IMR-90 (cell line): ENCODE data around the gene PPP1CB. TPM values are rescaled to one million over a fixed set of nuclear protein-coding genes. Genes with fewer than 3 reads are reported as not detected.

Experiments used
- ATAC-seq: fragments of 200-7000 bp; cut with Tn5 transposase; 2 replicates; pipeline ENCODE4 v1.9.1; 2020; ENCODE audit warnings: low read depth, mild to moderate bottlenecking, moderate library complexity
- BruUV-seq: library from RNA; stranded (reverse); fragments of 400-500 nt; replicated peaks from 2 replicates; lab custom pipeline; 2021; lab: Mats Ljungman, UMichigan
- CTCF ChIA-PET: fragments of 300-600 bp; formaldehyde crosslinking; extraction: SDS; loops from one replicate; lab custom pipeline; 2021; ENCODE audit warnings: antibody characterized with exemption; lab: Yijun Ruan, JAX
- POLR2A ChIA-PET: fragments of 300-600 bp; sonication (Branson Sonifier 250); formaldehyde crosslinking; loops from one replicate; lab custom pipeline; 2022; ENCODE audit warnings: antibody characterized with exemption; ENCODE audit not compliant: unreplicated experiment; lab: Charles Lee
- DNase-seq: peaks from one replicate; pipeline ENCODE4 v3.0.0; 2013
- H2AFZ ChIP-seq: replicated peaks from 2 replicates; pipeline ENCODE3; 2013; ENCODE audit warnings: low read length, mild to moderate bottlenecking; ENCODE audit not compliant: poor library complexity
- H2AK5ac ChIP-seq: 2 replicates; pipeline ENCODE4 v1.6.1; 2013; ENCODE audit warnings: low read depth, low read length, inconsistent platforms
- H2AK9ac ChIP-seq: replicated peaks from 2 replicates; pipeline ENCODE3; 2013; ENCODE audit warnings: mild to moderate bottlenecking, low read depth, low read length, moderate library complexity; ENCODE audit not compliant: poor library complexity
- H2BK120ac ChIP-seq: 2 replicates; pipeline ENCODE4 v1.6.1; 2013; ENCODE audit warnings: low read depth, low read length, inconsistent platforms
- H2BK15ac ChIP-seq: 3 replicates; pipeline ENCODE4 v1.6.1; 2013; ENCODE audit warnings: low read depth, low read length, inconsistent platforms
- H2BK20ac ChIP-seq: 2 replicates; pipeline ENCODE4 v1.6.1; 2013; ENCODE audit warnings: low read depth, mild to moderate bottlenecking, inconsistent platforms, low read length, moderate library complexity
- H2BK5ac ChIP-seq: 2 replicates; pipeline ENCODE4 v1.6.1; 2013; ENCODE audit warnings: mild to moderate bottlenecking, low read depth, low read length, inconsistent platforms; ENCODE audit not compliant: poor library complexity, severe bottlenecking
- H3K14ac ChIP-seq: replicated peaks from 2 replicates; pipeline ENCODE4 v1.6.1; 2013; ENCODE audit warnings: low read depth, low read length, inconsistent platforms
- H3K18ac ChIP-seq: 2 replicates; pipeline ENCODE4 v1.6.1; 2013; ENCODE audit warnings: low read depth, low read length, control low read depth
- H3K23ac ChIP-seq: 2 replicates; pipeline ENCODE4 v1.6.1; 2013; ENCODE audit warnings: low read depth, low read length, inconsistent platforms
- H3K27ac ChIP-seq: 2 replicates; pipeline ENCODE4 v1.5.1; 2013; ENCODE audit warnings: mild to moderate bottlenecking, control low read depth, low read length; ENCODE audit not compliant: insufficient read depth
- H3K27me3 ChIP-seq: 2 replicates; pipeline ENCODE4 v1.6.1; 2013; ENCODE audit warnings: low read length; ENCODE audit not compliant: control insufficient read depth, insufficient read depth
- H3K36me3 ChIP-seq: 2 replicates; pipeline ENCODE4 v1.6.1; 2013; ENCODE audit warnings: low read length, mixed read lengths; ENCODE audit not compliant: control insufficient read depth, insufficient read depth
- H3K4ac ChIP-seq: 2 replicates; pipeline ENCODE4 v1.6.1; 2013; ENCODE audit warnings: low read depth, low read length, inconsistent platforms
- H3K4me1 ChIP-seq: 2 replicates; pipeline ENCODE4 v1.6.1; 2013; ENCODE audit warnings: low read length, mixed read lengths; ENCODE audit not compliant: control insufficient read depth, insufficient read depth
- H3K4me2 ChIP-seq: 2 replicates; pipeline ENCODE4 v1.6.1; 2013; ENCODE audit warnings: low read depth, mild to moderate bottlenecking, control low read depth, low read length, moderate library complexity
- H3K4me3 ChIP-seq: 2 replicates; pipeline ENCODE4 v1.5.1; 2013; ENCODE audit warnings: low read depth, mild to moderate bottlenecking, control low read depth, low read length, moderate library complexity; ENCODE audit not compliant: insufficient read depth
- H3K56ac ChIP-seq: 2 replicates; pipeline ENCODE4 v1.6.1; 2013; ENCODE audit warnings: low read length, inconsistent platforms; ENCODE audit not compliant: insufficient read depth; ENCODE audit errors: extremely low read depth
- H3K79me1 ChIP-seq, 2 experiments: 2 replicates each; pipeline ENCODE4 v1.6.1; 2013; ENCODE audit warnings: low read length in 2 of 2, inconsistent platforms in 1 of 2, low read depth in 1 of 2
- H3K9ac ChIP-seq: 2 replicates; pipeline ENCODE4 v1.6.1; 2013; ENCODE audit warnings: low read depth, low read length, control low read depth
- H3K9me1 ChIP-seq: 2 replicates; pipeline ENCODE4 v1.6.1; 2013; ENCODE audit warnings: low read length, inconsistent platforms; ENCODE audit not compliant: insufficient read depth
- H3K9me3 ChIP-seq: 2 replicates; pipeline ENCODE4 v1.6.1; 2013; ENCODE audit warnings: low read length; ENCODE audit not compliant: control insufficient read depth, insufficient read depth
- H4K20me1 ChIP-seq: 2 replicates; pipeline ENCODE4 v1.6.1; 2013; ENCODE audit warnings: low read length, inconsistent platforms; ENCODE audit not compliant: insufficient read depth
- H4K5ac ChIP-seq: 2 replicates; pipeline ENCODE4 v1.6.1; 2013; ENCODE audit warnings: mild to moderate bottlenecking, low read depth, low read length, control low read depth
- H4K8ac ChIP-seq, 2 experiments: 2 replicates each; pipeline ENCODE4 v1.6.1; 2013; ENCODE audit warnings: low read depth in 2 of 2, low read length in 2 of 2, control low read depth in 1 of 2, inconsistent platforms in 1 of 2
- H4K91ac ChIP-seq: 2 replicates; pipeline ENCODE4 v1.6.1; 2013; ENCODE audit warnings: low read depth, low read length, inconsistent platforms; ENCODE audit not compliant: insufficient read depth
- BHLHE40 ChIP-seq: fragments of 150-350 bp; IDR thresholded peaks from 2 replicates; pipeline ENCODE4 v1.6.1; 2016; ENCODE audit warnings: mild to moderate bottlenecking, low read depth, low read length
- CEBPB ChIP-seq: IDR thresholded peaks from 2 replicates; pipeline ENCODE4 v1.6.1; 2012; ENCODE audit warnings: low read depth, low read length, improper control_type of control experiment
- CHD1 ChIP-seq: IDR thresholded peaks from 2 replicates; pipeline ENCODE4 v1.6.1; 2012; ENCODE audit warnings: low read depth, low read length, improper control_type of control experiment
- ELK1 ChIP-seq: fragments of 150-350 bp; IDR thresholded peaks from 2 replicates; pipeline ENCODE4 v1.6.1; 2016; ENCODE audit warnings: low read depth, mild to moderate bottlenecking, low read length, moderate library complexity, borderline replicate concordance
- FOS ChIP-seq: fragments of 150-350 bp; IDR thresholded peaks from 2 replicates; pipeline ENCODE4 v1.6.1; 2016; ENCODE audit warnings: low read depth, low read length
- MAFK ChIP-seq: IDR thresholded peaks from 2 replicates; pipeline ENCODE4 v1.6.1; 2012; ENCODE audit warnings: low read depth, low read length, improper control_type of control experiment
- MXI1 ChIP-seq: IDR thresholded peaks from 2 replicates; pipeline ENCODE4 v1.6.1; 2012; ENCODE audit warnings: low read depth, mild to moderate bottlenecking, low read length, moderate library complexity, borderline replicate concordance
- NFE2L2 ChIP-seq: fragments of 150-350 bp; IDR thresholded peaks from 2 replicates; pipeline ENCODE4 v1.6.1; 2016; ENCODE audit warnings: low read depth, mild to moderate bottlenecking, low read length
- RAD21 ChIP-seq: IDR thresholded peaks from 2 replicates; pipeline ENCODE4 v1.6.1; 2012; ENCODE audit warnings: low read length, improper control_type of control experiment
- RFX5 ChIP-seq: IDR thresholded peaks from 2 replicates; pipeline ENCODE4 v1.8.0; 2012; ENCODE audit warnings: low read depth, mild to moderate bottlenecking, low read length, moderate library complexity
- USF2 ChIP-seq: fragments of 150-350 bp; IDR thresholded peaks from 2 replicates; pipeline ENCODE4 v1.6.1; 2017; ENCODE audit warnings: mild to moderate bottlenecking, antibody characterized with exemption, low read length, low read depth
- dilution Hi-C: fragments of 300-500 bp; cut with HindIII; formaldehyde crosslinking; loops from one replicate; pipeline ENCODE4 v1.14.3; 2018; ENCODE audit warnings: low sequenced_read_pairs; ENCODE audit not compliant: unreplicated experiment
- in situ Hi-C: fragments of 300-500 bp; cut with MboI; formaldehyde crosslinking; loops from 3 replicates; pipeline ENCODE4 v1.14.3; 2019; ENCODE audit warnings: low sequenced_read_pairs, inconsistent platforms, mixed read lengths
- intact Hi-C: fragments of 100-400 bp; cut with micrococcal nuclease; formaldehyde crosslinking; loops from 2 replicates; pipeline ENCODE4 v1.10.0; 2022
- polyA plus RNA-seq, 3 experiments: library from polyadenylated mRNA; depleted of rRNA; stranded (reverse); fragments of >200 nt; gene quantifications; 2 replicates each; pipeline ENCODE4 v1.2.3, GENCODE V29; 2012; ENCODE audit warnings: low replicate concordance in 1 of 3
- total RNA-seq: library from RNA; depleted of rRNA; stranded (reverse); fragments of >200 nt; gene quantifications from 2 replicates; pipeline ENCODE4 v1.2.3, GENCODE V29; 2012

PPP1CB gene
- total and polyA plus RNA-seq, 2 of the 4 experiments (the other 2 are of a cell fraction) = 37.7 to 111 TPM

GRCh38 chr2:28824870-28825269 lies 73.2 kb downstream of the PPP1CB start:
- H4K5ac ChIP-seq = no peak overlapping the region
- CTCF ChIA-PET = interaction anchor here (0.6 to 1.1 kb wide), 2 partner anchors 44 to 193 kb away, joined by 4 to 5 read pairs; no protein-coding TSS in a partner anchor
- no peak for TF ChIP-seq NFE2L2
- no peak for TF ChIP-seq USF2
- no peak for TF ChIP-seq FOS
- TF ChIP-seq ELK1 = no peak
- TF ChIP-seq MXI1 = no peak
- TF ChIP-seq MAFK = no peak
- no peak for TF ChIP-seq RAD21
- TF ChIP-seq RFX5 = no peak
- TF ChIP-seq CEBPB = no peak
- TF ChIP-seq BHLHE40 = no peak
- no peak for TF ChIP-seq CHD1

More at GRCh38 chr2:28824870-28825269, 73.2 kb downstream of the PPP1CB start:
- intact Hi-C loops = loop anchor here (5.0 kb wide), 2 partner anchors 102 to 372 kb away; no protein-coding TSS in a partner anchor
- Histone ChIP-seq H3K56ac (no peak overlapping the region), H2BK20ac (no peak overlapping the region), H2BK15ac (no peak overlapping the region), H4K20me1 (no peaks in the 10 kb centered on the region), H3K36me3 (no peaks in the 10 kb centered on the region), H3K79me1 (no peaks in the 10 kb centered on the region), H3K4me2 (no peak overlapping the region), H3K18ac (no peak overlapping the region), H3K9ac (no peak overlapping the region), H3K4me1 (no peaks in the 10 kb centered on the region), H3K27ac (no peak overlapping the region), H3K23ac (no peak overlapping the region), H3K27me3 (no peaks in the 10 kb centered on the region), H2BK120ac (no peak overlapping the region), H4K8ac (no peak overlapping the region), H2AK5ac (no peak overlapping the region), H3K9me3 (no peaks in the 10 kb centered on the region), H2BK5ac (no peak overlapping the region), H3K14ac (no peak overlapping the region), H3K9me1 (no peaks in the 10 kb centered on the region), H2AK9ac (no peak overlapping the region), H3K4me3 (no peak overlapping the region), H2AFZ (no peak overlapping the region), H4K91ac (no peak overlapping the region), H3K4ac (no peak overlapping the region)
- POLR2A ChIA-PET = no interaction called here
- ATAC-seq (no peak), DNase-seq (no peak)
- in situ Hi-C loops = no loop called here
- BruUV-seq = no TSS peak
- dilution Hi-C loops = no loop called here
